Breast epithelium (tissue), 3 donors: ENCODE data around the gene ANTXR1.

Source experiments
- CTCF ChIP-seq, 3 donors: fragments of 450-650 bp; IDR thresholded peaks; one replicate each; pipeline ENCODE4 v1.5.1; 2016 to 2017; ENCODE audit warnings: antibody characterized with exemption in 3 of 3, mild to moderate bottlenecking in 3 of 3, moderate library complexity in 3 of 3
- POLR2A ChIP-seq: fragments of 450-650 bp; IDR thresholded peaks from one replicate; pipeline ENCODE4 v1.6.1; 2016; ENCODE audit warnings: antibody characterized with exemption, mild to moderate bottlenecking, moderate library complexity

DNA sequence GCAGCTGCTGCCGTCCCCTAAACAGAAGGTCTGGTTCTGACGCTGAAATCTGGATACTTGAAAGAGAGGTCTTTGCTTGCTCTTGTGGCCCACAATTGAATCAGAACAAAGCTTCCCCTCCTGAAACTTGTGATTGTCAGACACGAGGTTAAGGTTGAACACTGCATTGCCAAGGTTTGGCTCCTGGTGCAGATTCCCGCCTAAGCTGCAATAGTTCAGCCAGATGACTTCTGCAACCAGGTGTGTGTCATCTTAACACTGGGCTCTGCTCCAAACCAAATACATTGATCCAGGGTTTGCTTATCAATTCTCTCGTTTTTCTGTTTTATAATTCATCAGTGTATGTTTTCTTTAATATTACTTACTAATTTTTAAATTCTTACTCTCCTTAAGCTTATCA lies 23.9 kb upstream of the ANTXR1 start:
- TF ChIP-seq CTCF (IDR thresholded peaks at IDR 0.05) (no peak), POLR2A (no peak)
